ENCODE results near the gene ZDHHC14.
A peak's percentile ranks its signal among the peaks of the same experiment; 100 is the strongest.

ZDHHC14 gene

GRCh38 chr6:157711060-157711459 lies 330.1 kb downstream of the ZDHHC14 start:
- no peak for DNase-seq (ENCODE audit: low spot score)
- Histone ChIP-seq H3K4me1 (ENCODE audit: control insufficient read depth in 2 of 2, insufficient read depth in 1 of 2, low read depth in 1 of 2, low read length in 2 of 2) (peaks cover 0 to 2% of the 10 kb centered on the region in 2 donors), H3K79me1 (ENCODE audit: low read depth, low read length) (no peaks in the 10 kb centered on the region), H3K36me3 (replicated peaks in 1 of 2; ENCODE audit: control insufficient read depth in 2 of 2, insufficient read depth in 2 of 2, low read length in 2 of 2) (no peaks in the 10 kb centered on the region), H3K9me3 (replicated peaks in 1 of 2; ENCODE audit: control insufficient read depth in 2 of 2, insufficient read depth in 1 of 2, low read depth in 1 of 2, low read length in 2 of 2) (peaks cover 0 to 2% of the 10 kb centered on the region in 2 donors), H3K4me2 (ENCODE audit: insufficient read depth, low read length, poor library complexity, severe bottlenecking) (no peak overlapping the region), H2AFZ (ENCODE audit: low read length) (no peak overlapping the region), H2BK5ac (ENCODE audit: low read length) (no peak overlapping the region), H2BK12ac (ENCODE audit: low read length) (no peak overlapping the region), H3K4me3 (ENCODE audit: low read length in 2 of 2) (peak overlapping the region in 1 of 2 donors; percentile 35), H2BK15ac (ENCODE audit: low read length) (peak overlapping the region; percentile 42), H3K14ac (ENCODE audit: low read length) (no peak overlapping the region), H3K23ac (ENCODE audit: low read depth, low read length, poor library complexity) (no peak overlapping the region), H3K27ac (replicated peaks; ENCODE audit: low read length) (no peak overlapping the region), H4K91ac (ENCODE audit: low read depth, low read length, poor library complexity) (no peak overlapping the region), H2AK5ac (ENCODE audit: low read depth, low read length) (no peak overlapping the region), H2BK120ac (ENCODE audit: low read depth, low read length) (no peak overlapping the region), H4K8ac (ENCODE audit: low read depth, low read length) (no peak overlapping the region), H3K27me3 (ENCODE audit: control insufficient read depth in 3 of 3, insufficient read depth in 3 of 3, low read depth in 1 of 3, low read length in 3 of 3) (peaks cover 0 to 28% (median 0%) of the 10 kb centered on the region in 3 experiments), H3K4ac (ENCODE audit: low read length) (no peak overlapping the region), H3K9ac (ENCODE audit: low read depth, low read length, poor library complexity) (no peak overlapping the region), H3K18ac (ENCODE audit: low read length) (peak overlapping the region; percentile 11)
- WGBS, 2 donors (ENCODE audit: extremely low coverage in 2 of 2, insufficient read length in 2 of 2, insufficient replicate concordance in 1 of 2) = no CpG with 5 or more reads among the region's 8 CpGs

GRCh38 chr6:157712585-157713295 lies 331.8 kb downstream of the ZDHHC14 start:
- Histone ChIP-seq H4K8ac (ENCODE audit: low read depth, low read length) (no peak overlapping the region), H3K9me3 (replicated peaks in 1 of 2; ENCODE audit: control insufficient read depth in 2 of 2, insufficient read depth in 1 of 2, low read depth in 1 of 2, low read length in 2 of 2) (peaks cover 0 to 2% of the 10 kb centered on the region in 2 donors), H3K27ac (replicated peaks; ENCODE audit: low read length) (no peak overlapping the region), H3K79me1 (ENCODE audit: low read depth, low read length) (no peaks in the 10 kb centered on the region), H4K91ac (ENCODE audit: low read depth, low read length, poor library complexity) (no peak overlapping the region), H3K4ac (ENCODE audit: low read length) (no peak overlapping the region), H2BK120ac (ENCODE audit: low read depth, low read length) (no peak overlapping the region), H3K4me3 (ENCODE audit: low read length in 2 of 2) (no peak overlapping the region), H3K4me2 (ENCODE audit: insufficient read depth, low read length, poor library complexity, severe bottlenecking) (no peak overlapping the region), H2BK12ac (ENCODE audit: low read length) (no peak overlapping the region), H3K18ac (ENCODE audit: low read length) (no peak overlapping the region), H2BK5ac (ENCODE audit: low read length) (peak overlapping the region; percentile 79), H3K9ac (ENCODE audit: low read depth, low read length, poor library complexity) (no peak overlapping the region), H2AK5ac (ENCODE audit: low read depth, low read length) (peak overlapping the region; percentile 14), H3K27me3 (ENCODE audit: control insufficient read depth in 3 of 3, insufficient read depth in 3 of 3, low read depth in 1 of 3, low read length in 3 of 3) (peaks cover 0 to 31% (median 0%) of the 10 kb centered on the region in 3 experiments), H3K36me3 (replicated peaks in 1 of 2; ENCODE audit: control insufficient read depth in 2 of 2, insufficient read depth in 2 of 2, low read length in 2 of 2) (no peaks in the 10 kb centered on the region), H3K14ac (ENCODE audit: low read length) (no peak overlapping the region), H3K4me1 (ENCODE audit: control insufficient read depth in 2 of 2, insufficient read depth in 1 of 2, low read depth in 1 of 2, low read length in 2 of 2) (peaks cover 2 to 5% of the 10 kb centered on the region in 2 donors), H3K23ac (ENCODE audit: low read depth, low read length, poor library complexity) (no peak overlapping the region), H2AFZ (ENCODE audit: low read length) (no peak overlapping the region), H2BK15ac (ENCODE audit: low read length) (no peak overlapping the region)
- no CpG with 5 or more reads among the region's 8 CpGs for WGBS, 2 donors (ENCODE audit: extremely low coverage in 2 of 2, insufficient read length in 2 of 2, insufficient replicate concordance in 1 of 2)
- no peak for DNase-seq (ENCODE audit: low spot score)

GRCh38 chr6:157713451-157714152 lies 332.6 kb downstream of the ZDHHC14 start:
- Histone ChIP-seq H3K4me3 (ENCODE audit: low read length in 2 of 2) (no peak overlapping the region), H3K27me3 (ENCODE audit: control insufficient read depth in 3 of 3, insufficient read depth in 3 of 3, low read depth in 1 of 3, low read length in 3 of 3) (peaks cover 0 to 29% (median 0%) of the 10 kb centered on the region in 3 experiments), H3K4me2 (ENCODE audit: insufficient read depth, low read length, poor library complexity, severe bottlenecking) (no peak overlapping the region), H2BK120ac (ENCODE audit: low read depth, low read length) (no peak overlapping the region), H3K14ac (ENCODE audit: low read length) (no peak overlapping the region), H4K8ac (ENCODE audit: low read depth, low read length) (no peak overlapping the region), H2BK12ac (ENCODE audit: low read length) (no peak overlapping the region), H3K9ac (ENCODE audit: low read depth, low read length, poor library complexity) (no peak overlapping the region), H3K36me3 (replicated peaks in 1 of 2; ENCODE audit: control insufficient read depth in 2 of 2, insufficient read depth in 2 of 2, low read length in 2 of 2) (no peaks in the 10 kb centered on the region), H2AK5ac (ENCODE audit: low read depth, low read length) (peak overlapping the region; percentile 19), H3K4me1 (ENCODE audit: control insufficient read depth in 2 of 2, insufficient read depth in 1 of 2, low read depth in 1 of 2, low read length in 2 of 2) (peaks cover 2 to 5% of the 10 kb centered on the region in 2 donors), H3K9me3 (replicated peaks in 1 of 2; ENCODE audit: control insufficient read depth in 2 of 2, insufficient read depth in 1 of 2, low read depth in 1 of 2, low read length in 2 of 2) (peaks cover 0 to 2% of the 10 kb centered on the region in 2 donors), H2BK5ac (ENCODE audit: low read length) (no peak overlapping the region), H2AFZ (ENCODE audit: low read length) (no peak overlapping the region), H3K79me1 (ENCODE audit: low read depth, low read length) (no peaks in the 10 kb centered on the region), H3K23ac (ENCODE audit: low read depth, low read length, poor library complexity) (no peak overlapping the region), H4K91ac (ENCODE audit: low read depth, low read length, poor library complexity) (no peak overlapping the region), H3K27ac (replicated peaks; ENCODE audit: low read length) (no peak overlapping the region), H3K4ac (ENCODE audit: low read length) (no peak overlapping the region), H3K18ac (ENCODE audit: low read length) (no peak overlapping the region), H2BK15ac (ENCODE audit: low read length) (no peak overlapping the region)
- DNase-seq (ENCODE audit: low spot score) = no peak
- no CpG with 5 or more reads among the region's 12 CpGs for WGBS, 2 donors (ENCODE audit: extremely low coverage in 2 of 2, insufficient read length in 2 of 2, insufficient replicate concordance in 1 of 2)

- no peak overlapping the region for H2BK12ac ChIP-seq (ENCODE audit: low read length)
- H3K4me3 ChIP-seq (ENCODE audit: low read length in 2 of 2) = no peak overlapping the region
- no peak overlapping the region for H4K91ac ChIP-seq (ENCODE audit: low read depth, low read length, poor library complexity)
- no peak overlapping the region for H3K14ac ChIP-seq (ENCODE audit: low read length)
- H2AFZ ChIP-seq (ENCODE audit: low read length) = no peak overlapping the region
- H2AK5ac ChIP-seq (ENCODE audit: low read depth, low read length) = no peak overlapping the region
- H3K4ac ChIP-seq (ENCODE audit: low read length) = no peak overlapping the region
- H3K4me2 ChIP-seq (ENCODE audit: insufficient read depth, low read length, poor library complexity, severe bottlenecking) = no peak overlapping the region
- H4K8ac ChIP-seq (ENCODE audit: low read depth, low read length) = no peak overlapping the region
- H3K9me3 ChIP-seq (replicated peaks in 1 of 2; ENCODE audit: control insufficient read depth in 2 of 2, insufficient read depth in 1 of 2, low read depth in 1 of 2, low read length in 2 of 2) = peaks cover 0 to 2% of the 10 kb centered on the region in 2 donors
- no peak overlapping the region for H2BK5ac ChIP-seq (ENCODE audit: low read length)
- H3K4me1 ChIP-seq (ENCODE audit: control insufficient read depth in 2 of 2, insufficient read depth in 1 of 2, low read depth in 1 of 2, low read length in 2 of 2) = peaks cover 2 to 5% of the 10 kb centered on the region in 2 donors
- no peaks in the 10 kb centered on the region for H3K36me3 ChIP-seq (replicated peaks in 1 of 2; ENCODE audit: control insufficient read depth in 2 of 2, insufficient read depth in 2 of 2, low read length in 2 of 2)
- whole genome bisulfite sequencing, 2 donors (ENCODE audit: extremely low coverage in 2 of 2, insufficient read length in 2 of 2, insufficient replicate concordance in 1 of 2) = no CpG with 5 or more reads among the region's 1 CpG
- no peak for DNase-seq (ENCODE audit: low spot score)
- H3K27me3 ChIP-seq (ENCODE audit: control insufficient read depth in 3 of 3, insufficient read depth in 3 of 3, low read depth in 1 of 3, low read length in 3 of 3) = peaks cover 0 to 28% (median 0%) of the 10 kb centered on the region in 3 experiments
- H2BK15ac ChIP-seq (ENCODE audit: low read length) = no peak overlapping the region
- no peak overlapping the region for H2BK120ac ChIP-seq (ENCODE audit: low read depth, low read length)
- no peak overlapping the region for H3K9ac ChIP-seq (ENCODE audit: low read depth, low read length, poor library complexity)
- no peak overlapping the region for H3K23ac ChIP-seq (ENCODE audit: low read depth, low read length, poor library complexity)
- H3K18ac ChIP-seq (ENCODE audit: low read length) = no peak overlapping the region
- H3K79me1 ChIP-seq (ENCODE audit: low read depth, low read length) = no peaks in the 10 kb centered on the region
- no peak overlapping the region for H3K27ac ChIP-seq (replicated peaks; ENCODE audit: low read length)
Measured at GRCh38 chr6:157714153-157714490, 333.1 kb downstream of the ZDHHC14 start.
